ENCODE results near the gene EPG5. TPM values are rescaled to one million over a fixed set of nuclear protein-coding genes. Genes with fewer than 3 reads are reported as not detected.
"Not testable (repeated sequence)": the region's sequence is repeated elsewhere in the genome, so short reads cannot be mapped to it uniquely, and the experiment has no call there.

EPG5 gene
- total RNA-seq, 4 donors from 2014 or later, result 13.6 to 43.4 (median 21.8) TPM

DNA sequence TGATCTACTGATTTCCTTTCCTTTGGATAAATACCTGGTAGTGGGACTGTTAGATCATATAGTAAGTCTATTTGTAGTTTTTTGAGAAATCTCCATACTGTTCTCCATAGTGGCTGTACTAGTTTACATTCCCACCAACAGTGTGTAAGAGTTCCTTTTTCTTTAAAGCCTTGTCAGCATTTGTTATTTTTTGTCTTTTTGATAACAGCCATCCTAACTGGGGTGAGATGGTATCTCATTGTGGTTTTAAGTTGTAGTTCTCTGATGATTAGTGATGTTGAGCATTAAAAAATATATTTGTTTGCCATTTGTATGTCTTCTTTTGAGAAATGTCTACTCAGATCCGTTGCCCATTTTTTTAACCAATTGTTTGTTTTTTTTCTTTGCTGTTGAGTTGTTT, 33.9 kb upstream of the EPG5 start:
- no peaks in the 10 kb centered on the region for H3K27me3 ChIP-seq
- no peaks in the 10 kb centered on the region for H3K9me3 ChIP-seq
- intact Hi-C loops (cut with DNase I; ENCODE audit: low total_unique reads), result no loop called here
- H3K36me3 ChIP-seq, result no peaks in the 10 kb centered on the region
- no peak overlapping the region for H3K27ac ChIP-seq
- DNase-seq, result no peak
- no peaks in the 10 kb centered on the region for H3K4me1 ChIP-seq
- no peak for TF ChIP-seq POLR2A (IDR thresholded peaks at IDR 0.05)
- H3K4me3 ChIP-seq, result no peak overlapping the region

DNA sequence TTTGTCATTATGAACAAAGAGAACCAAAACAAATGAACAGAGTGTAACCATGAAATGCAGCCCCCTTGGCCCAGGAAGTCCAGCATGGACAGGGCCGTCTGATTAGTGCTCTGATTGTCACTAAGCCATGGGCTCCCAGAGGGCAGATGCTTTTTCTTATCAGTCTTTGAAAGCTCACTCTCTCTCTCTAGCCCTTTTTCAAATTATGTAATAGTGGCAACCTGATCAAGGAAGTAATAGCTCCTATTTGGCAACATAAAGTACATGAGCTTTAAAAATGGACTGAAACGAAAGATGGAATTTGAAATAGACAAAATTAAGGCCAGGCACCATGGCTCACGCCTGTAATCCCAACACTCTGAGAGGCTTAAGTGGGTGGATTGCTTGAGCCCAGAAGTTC, 32.4 kb upstream of the EPG5 start:
- Histone ChIP-seq H3K9me3 (no peaks in the 10 kb centered on the region), H3K27ac (no peak overlapping the region), H3K27me3 (no peaks in the 10 kb centered on the region), H3K4me3 (no peak overlapping the region), H3K36me3 (no peaks in the 10 kb centered on the region), H3K4me1 (no peaks in the 10 kb centered on the region)
- no peak for DNase-seq
- no peak for TF ChIP-seq POLR2A (IDR thresholded peaks at IDR 0.05)
- TF ChIP-seq, protein P1, sequence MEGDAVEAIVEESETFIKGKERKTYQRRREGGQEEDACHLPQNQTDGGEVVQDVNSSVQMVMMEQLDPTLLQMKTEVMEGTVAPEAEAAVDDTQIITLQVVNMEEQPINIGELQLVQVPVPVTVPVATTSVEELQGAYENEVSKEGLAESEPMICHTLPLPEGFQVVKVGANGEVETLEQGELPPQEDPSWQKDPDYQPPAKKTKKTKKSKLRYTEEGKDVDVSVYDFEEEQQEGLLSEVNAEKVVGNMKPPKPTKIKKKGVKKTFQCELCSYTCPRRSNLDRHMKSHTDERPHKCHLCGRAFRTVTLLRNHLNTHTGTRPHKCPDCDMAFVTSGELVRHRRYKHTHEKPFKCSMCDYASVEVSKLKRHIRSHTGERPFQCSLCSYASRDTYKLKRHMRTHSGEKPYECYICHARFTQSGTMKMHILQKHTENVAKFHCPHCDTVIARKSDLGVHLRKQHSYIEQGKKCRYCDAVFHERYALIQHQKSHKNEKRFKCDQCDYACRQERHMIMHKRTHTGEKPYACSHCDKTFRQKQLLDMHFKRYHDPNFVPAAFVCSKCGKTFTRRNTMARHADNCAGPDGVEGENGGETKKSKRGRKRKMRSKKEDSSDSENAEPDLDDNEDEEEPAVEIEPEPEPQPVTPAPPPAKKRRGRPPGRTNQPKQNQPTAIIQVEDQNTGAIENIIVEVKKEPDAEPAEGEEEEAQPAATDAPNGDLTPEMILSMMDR (IDR thresholded peaks at IDR 0.05), result no peak
- intact Hi-C loops (cut with DNase I; ENCODE audit: low total_unique reads), result no loop called here

DNA sequence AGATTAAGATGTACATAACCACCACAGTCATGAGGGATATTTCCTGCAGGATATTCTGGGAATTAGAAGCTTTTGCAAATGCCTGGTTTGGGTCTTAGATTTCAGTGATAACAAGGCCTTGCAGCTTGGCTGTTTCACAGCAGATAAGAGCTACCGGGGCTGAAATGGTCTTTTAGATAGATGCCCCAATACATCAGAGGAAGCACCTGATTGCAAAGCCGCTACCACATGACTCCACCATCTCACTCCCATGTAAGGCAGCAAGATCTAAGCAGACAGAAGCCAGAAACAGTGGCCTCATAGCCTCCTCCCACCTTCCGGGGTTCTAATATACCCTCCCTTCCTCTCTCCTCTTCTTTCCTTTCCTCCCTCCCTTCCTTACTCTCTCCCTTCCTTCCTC, 31.1 kb upstream of the EPG5 start:
- no peaks in the 10 kb centered on the region for H3K27me3 ChIP-seq
- TF ChIP-seq, protein P1 (IDR thresholded peaks at IDR 0.05), result no peak
- TF ChIP-seq POLR2A (IDR thresholded peaks at IDR 0.05), result no peak
- no peak for DNase-seq
- H3K27ac ChIP-seq, result no peak overlapping the region
- H3K4me3 ChIP-seq, result no peak overlapping the region
- H3K9me3 ChIP-seq, result no peaks in the 10 kb centered on the region
- intact Hi-C loops (cut with DNase I; ENCODE audit: low total_unique reads), result no loop called here
- no peaks in the 10 kb centered on the region for H3K4me1 ChIP-seq
- no peaks in the 10 kb centered on the region for H3K36me3 ChIP-seq

DNA sequence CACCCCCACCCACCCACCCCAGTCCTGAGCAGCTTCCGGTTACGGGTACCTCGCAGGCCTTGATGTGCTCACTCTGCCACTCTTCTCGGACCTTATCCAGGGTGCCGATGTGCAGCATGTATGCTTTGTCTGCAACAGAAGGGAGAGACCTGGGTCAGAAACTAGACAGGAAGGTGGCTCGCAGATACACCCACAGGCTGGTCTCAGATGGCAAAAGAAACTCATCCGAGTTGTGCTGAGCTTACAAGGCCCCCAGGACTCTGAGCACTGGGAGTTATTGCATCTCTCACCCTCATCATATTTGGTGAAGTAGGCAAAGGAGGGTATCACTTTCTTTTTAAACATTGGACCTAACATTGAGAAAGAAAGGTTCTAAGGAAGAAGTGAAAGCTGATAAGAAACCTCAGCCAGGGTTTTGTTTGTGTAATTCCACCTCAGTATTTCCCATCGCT, 30.6 kb upstream of the EPG5 start:
- no peaks in the 10 kb centered on the region for H3K9me3 ChIP-seq
- no peak overlapping the region for H3K4me3 ChIP-seq
- H3K36me3 ChIP-seq, result no peaks in the 10 kb centered on the region
- no peaks in the 10 kb centered on the region for H3K4me1 ChIP-seq
- intact Hi-C loops (cut with DNase I; ENCODE audit: low total_unique reads), result no loop called here
- TF ChIP-seq POLR2A (IDR thresholded peaks at IDR 0.05), result no peak
- TF ChIP-seq, protein P1 (IDR thresholded peaks at IDR 0.05), result no peak
- no peak overlapping the region for H3K27ac ChIP-seq
- no peaks in the 10 kb centered on the region for H3K27me3 ChIP-seq
- no peak for DNase-seq

DNA sequence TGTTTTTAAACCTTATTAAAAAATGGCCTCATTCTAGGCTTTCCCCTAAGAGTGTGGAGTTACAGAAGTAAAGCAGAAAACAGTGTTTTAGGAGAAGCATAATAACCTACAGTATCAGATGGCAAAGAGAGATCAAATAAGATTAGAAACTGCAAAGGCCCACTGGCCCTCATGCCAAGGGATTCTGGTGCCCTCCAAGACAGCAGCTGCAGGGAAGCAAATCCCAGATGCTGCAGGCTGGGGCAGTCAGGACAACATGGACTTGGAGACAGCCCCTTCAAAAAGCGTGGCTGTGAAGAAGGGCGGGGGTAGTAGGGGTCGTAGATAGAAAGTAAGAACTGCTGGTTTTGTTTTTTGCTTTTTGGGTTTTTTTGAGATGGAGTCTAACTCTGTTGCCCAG, 28.3 kb upstream of the EPG5 start:
- Histone ChIP-seq H3K27me3 (no peaks in the 10 kb centered on the region), H3K9me3 (no peaks in the 10 kb centered on the region), H3K4me3 (no peak overlapping the region), H3K27ac (no peak overlapping the region), H3K36me3 (no peaks in the 10 kb centered on the region), H3K4me1 (no peaks in the 10 kb centered on the region)
- TF ChIP-seq, protein P1 (IDR thresholded peaks at IDR 0.05), result no peak
- TF ChIP-seq POLR2A (IDR thresholded peaks at IDR 0.05), result no peak
- intact Hi-C loops (cut with DNase I; ENCODE audit: low total_unique reads), result no loop called here
- DNase-seq, result no peak

DNA sequence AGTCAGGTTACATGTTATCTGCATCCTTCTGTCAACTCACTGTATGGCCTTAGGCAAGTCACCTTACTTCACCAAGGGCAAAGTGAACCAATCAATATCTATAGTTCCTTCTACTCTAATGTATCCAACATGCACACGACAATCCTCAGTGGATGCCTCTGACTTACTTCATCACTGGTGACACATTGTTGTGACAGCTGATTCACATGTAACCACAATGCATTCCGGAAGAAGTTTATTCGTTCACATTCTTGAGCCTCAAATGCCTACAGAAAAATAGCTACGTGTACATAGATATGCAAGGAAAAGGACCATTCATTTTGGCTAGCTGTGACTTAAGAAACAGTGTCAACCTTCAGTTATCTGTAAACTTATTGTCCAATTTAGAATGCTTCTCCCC, 26.3 kb upstream of the EPG5 start:
- no peak overlapping the region for H3K4me3 ChIP-seq
- no peak for DNase-seq
- H3K9me3 ChIP-seq, result no peaks in the 10 kb centered on the region
- H3K4me1 ChIP-seq, result no peaks in the 10 kb centered on the region
- H3K27me3 ChIP-seq, result no peaks in the 10 kb centered on the region
- H3K27ac ChIP-seq, result no peak overlapping the region
- no peak for TF ChIP-seq POLR2A (IDR thresholded peaks at IDR 0.05)
- TF ChIP-seq, protein P1 (IDR thresholded peaks at IDR 0.05), result no peak
- intact Hi-C loops (cut with DNase I; ENCODE audit: low total_unique reads), result no loop called here
- no peaks in the 10 kb centered on the region for H3K36me3 ChIP-seq

DNA sequence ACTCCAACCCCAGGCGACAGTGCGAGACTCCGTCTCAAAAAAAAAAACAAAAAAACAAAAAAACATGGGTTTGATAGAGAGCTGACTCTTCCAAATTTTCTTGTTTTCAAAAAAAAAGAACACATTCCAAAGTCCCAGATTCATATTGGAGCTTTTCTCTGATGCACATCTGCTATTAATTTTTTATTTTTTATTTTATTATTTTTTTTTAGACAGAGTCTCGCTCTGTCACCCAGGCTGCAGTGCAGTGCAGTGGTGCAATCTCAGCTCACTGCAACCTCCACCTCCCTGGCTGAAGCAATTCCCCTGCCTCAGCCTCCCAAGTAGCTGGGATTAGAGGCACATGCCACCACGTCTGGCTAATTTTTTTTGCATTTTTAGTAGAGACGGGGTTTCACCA, 25.4 kb upstream of the EPG5 start:
- H3K4me3 ChIP-seq; H3K27ac ChIP-seq; H3K9me3 ChIP-seq; DNase-seq; H3K36me3 ChIP-seq; intact Hi-C loops (cut with DNase I; ENCODE audit: low total_unique reads); H3K4me1 ChIP-seq; H3K27me3 ChIP-seq: not testable (repeated sequence)
